OCI-LY7 (cell line): ENCODE results near the gene RNF145.

Experiments used
- CTCF ChIP-seq: fragments of 200-600 bp; sonication (generic); conservative IDR thresholded peaks from 2 replicates; pipeline ENCODE4 v1.5.1; 2014; ENCODE audit warnings: mild to moderate bottlenecking, antibody characterized with exemption, low read length, moderate library complexity, mixed read lengths
- EZH2phosphoT487 ChIP-seq: fragments of 200-600 bp; sonication (generic); IDR thresholded peaks from 2 replicates; pipeline ENCODE4 v1.6.1; 2018; ENCODE audit warnings: low read depth, borderline replicate concordance, mild to moderate bottlenecking, mixed run types, antibody characterized with exemption, low read length, moderate library complexity, mixed read lengths

GRCh38 chr5:159215886-159216285, 6.5 kb upstream of the RNF145 start:
- TF ChIP-seq CTCF (no peak), EZH2phosphoT487 (no peak)
